RWPE1 (cell line): Measurements from ENCODE around the gene DOCK4.

Experiments
- CTCF ChIA-PET: fragments of 350-600 bp; sonication (Branson Sonifier 250); formaldehyde crosslinking; extraction: SDS; loops from one replicate; lab custom pipeline; 2021; lab: Yijun Ruan, JAX
- POLR2A ChIA-PET: fragments of 400-600 bp; formaldehyde crosslinking; extraction: SDS; loops from one replicate; lab custom pipeline; 2020; ENCODE audit warnings: antibody characterized with exemption; ENCODE audit not compliant: low non-redundant PET; lab: Yijun Ruan, JAX
- DNase-seq: peaks from one replicate; pipeline ENCODE4 v3.0.0; 2012; ENCODE audit warnings: low spot score
- H3K27ac ChIP-seq: fragments of 450-650 bp; 2 replicates; pipeline ENCODE4 v1.5.1; 2017
- CTCF ChIP-seq: fragments of 450-650 bp; conservative IDR thresholded peaks from 2 replicates; pipeline ENCODE4 v1.5.1; 2017; ENCODE audit warnings: low read depth, mild to moderate bottlenecking

The DOCK4 gene

GRCh38 chr7:112093409-112093808, 112.8 kb downstream of the DOCK4 start:
- ChIA-PET POLR2A (no interaction called here), CTCF (interaction anchor here (0.9 kb wide), 1 partner anchor 18 kb away, joined by 3 read pairs; no protein-coding TSS in a partner anchor)
- no peak overlapping the region for H3K27ac ChIP-seq
- no peak for TF ChIP-seq CTCF
- DNase-seq = no peak

DNA sequence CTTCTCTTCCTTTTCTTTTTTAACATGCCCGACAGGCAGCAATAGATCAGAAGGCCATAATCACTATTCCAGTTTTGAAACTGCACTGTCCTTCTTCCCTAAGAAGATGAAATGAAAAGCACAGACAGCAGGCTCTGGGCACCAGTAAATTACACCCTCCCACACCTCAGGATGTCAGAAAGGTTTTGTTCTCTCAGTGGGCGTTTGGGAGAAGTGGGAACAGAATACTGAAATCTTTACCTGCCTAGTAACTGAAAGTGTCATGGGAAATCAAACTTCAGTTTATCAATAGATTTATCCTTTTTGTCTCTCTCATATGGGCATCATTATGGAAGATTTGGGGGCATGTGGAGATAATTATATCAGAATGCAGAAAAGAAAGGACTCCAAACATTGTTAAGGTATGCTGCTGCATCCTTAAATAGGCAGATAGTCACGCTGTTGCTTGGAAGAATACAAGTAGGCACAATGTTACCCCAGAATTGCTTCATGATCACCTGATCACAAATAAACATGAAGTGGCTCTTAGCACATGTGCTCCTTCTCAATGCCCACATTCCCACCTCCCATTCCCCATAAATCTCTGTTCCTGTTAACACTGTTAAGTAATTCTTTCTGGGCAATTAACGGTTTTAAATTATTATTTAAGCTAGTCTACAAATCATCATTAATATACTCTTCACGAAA, 113.3 kb downstream of the DOCK4 start:
- DNase-seq = no peak
- CTCF ChIA-PET = interaction anchor here (0.9 kb wide), 1 partner anchor 18 kb away, joined by 3 read pairs; no protein-coding TSS in a partner anchor

DNA sequence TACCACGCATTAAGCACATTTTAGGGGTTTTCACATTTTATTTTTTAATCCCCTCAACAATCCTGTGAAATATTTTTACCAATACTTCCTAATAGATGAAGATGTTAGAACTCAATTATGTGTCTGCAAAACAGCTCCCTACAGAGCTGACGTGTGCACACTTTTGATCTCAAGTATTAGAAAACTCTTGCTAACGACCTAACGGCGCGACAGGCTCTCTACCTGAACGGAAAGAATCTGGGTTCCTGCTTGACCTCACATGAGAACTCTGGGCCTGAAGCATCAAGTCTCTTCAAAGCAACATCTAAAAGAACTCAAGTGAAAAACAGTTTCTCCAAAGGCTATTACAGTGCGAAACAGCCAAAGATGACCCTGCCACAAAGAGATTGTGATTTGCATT, 113.9 kb downstream of the DOCK4 start:
- TF ChIP-seq CTCF = no peak
- POLR2A ChIA-PET = no interaction called here
- no peak for DNase-seq
- CTCF ChIA-PET = no interaction called here
- H3K27ac ChIP-seq = no peak overlapping the region

More for the DNA sequence above, 113.3 kb downstream of the DOCK4 start:
- POLR2A ChIA-PET = no interaction called here
- no peak overlapping the region for H3K27ac ChIP-seq
- TF ChIP-seq CTCF = no peak

DNA sequence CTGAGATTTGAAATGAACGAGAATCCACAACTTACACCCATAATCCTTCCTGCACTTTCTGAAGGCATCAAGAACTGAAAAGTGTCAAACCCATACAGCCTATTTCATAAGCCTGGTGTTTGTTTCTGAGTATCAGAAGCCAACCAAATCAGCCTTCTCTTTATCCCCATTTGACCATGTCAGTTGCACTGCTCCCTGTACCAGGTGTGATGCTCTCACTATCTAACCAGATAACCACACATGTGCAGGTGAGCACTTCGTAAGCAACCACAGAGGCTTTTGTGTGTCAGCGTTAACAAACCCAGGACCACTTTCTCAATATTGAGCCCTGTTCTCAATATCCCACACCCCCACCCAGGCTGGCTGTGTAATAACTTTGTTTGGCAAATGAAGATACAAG, 114.4 kb downstream of the DOCK4 start:
- H3K27ac ChIP-seq = no peak overlapping the region
- POLR2A ChIA-PET = no interaction called here
- CTCF ChIA-PET = no interaction called here
- no peak for TF ChIP-seq CTCF
- no peak for DNase-seq

DNA sequence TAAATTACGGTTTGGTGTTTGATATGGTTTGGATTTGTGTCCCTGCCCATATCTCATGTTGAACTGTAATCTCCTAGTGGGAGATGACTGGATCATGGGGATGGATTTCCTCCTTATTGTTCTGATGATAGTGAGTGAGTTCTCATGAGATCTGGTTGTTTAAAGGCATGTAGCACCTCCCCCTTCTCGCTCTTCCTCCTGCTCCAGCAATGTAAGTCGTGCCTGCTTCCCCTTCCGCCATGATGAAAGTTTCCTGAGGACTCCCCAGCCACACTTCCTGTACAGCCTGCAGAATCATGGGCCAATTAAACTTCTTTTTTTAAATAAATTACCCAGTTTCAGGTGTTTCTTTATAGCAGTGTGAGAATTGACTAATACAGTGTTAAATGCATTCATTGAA, 116.6 kb downstream of the DOCK4 start:
- TF ChIP-seq CTCF = no peak
- no peak overlapping the region for H3K27ac ChIP-seq
- no peak for DNase-seq
- CTCF ChIA-PET = interaction anchor here (0.7 kb wide), 1 partner anchor 22 kb away, joined by 3 read pairs; no protein-coding TSS in a partner anchor
- POLR2A ChIA-PET = no interaction called here

DNA sequence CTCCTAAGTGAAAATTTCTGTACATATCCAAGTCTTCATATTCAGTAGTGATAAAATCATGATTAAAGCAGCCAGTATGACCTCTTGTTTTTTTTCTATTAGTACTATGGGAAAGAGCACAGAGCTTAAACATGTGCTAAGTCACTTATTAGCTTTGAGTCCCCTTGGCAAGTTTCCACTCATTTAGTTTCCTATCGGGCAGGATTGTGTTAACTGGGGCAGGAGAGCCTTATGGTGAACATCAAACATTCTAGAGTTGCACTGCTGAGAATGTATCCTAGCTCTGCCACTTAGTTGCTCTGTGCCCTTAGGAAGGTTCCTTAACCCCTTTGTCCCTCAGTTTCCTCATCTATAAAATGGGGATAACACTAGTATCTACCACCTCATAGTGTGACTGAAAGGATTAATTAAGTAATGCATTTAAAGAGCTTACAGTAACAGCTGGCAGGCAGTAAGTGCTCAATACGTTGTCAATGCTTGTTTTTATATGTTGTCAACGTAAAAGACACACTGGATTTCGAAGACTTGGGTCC, 117.6 kb downstream of the DOCK4 start:
- no peak for DNase-seq
- ChIA-PET POLR2A (no interaction called here), CTCF (no interaction called here)
- H3K27ac ChIP-seq = no peak overlapping the region
- TF ChIP-seq CTCF = no peak
